Nephron (organoid): ENCODE measurements around the gene RECK.
"Not testable (repeated sequence)": the region's sequence is repeated elsewhere in the genome, so short reads cannot be mapped to it uniquely, and the experiment has no call there.

ENCODE experiments used
- H3K27ac Mint-ChIP-seq, 3 experiments: 2 replicates each; pipeline ENCODE4 v1.8.0; 2020; ENCODE audit warnings: mixed read lengths in 3 of 3, mild to moderate bottlenecking in 2 of 3, moderate library complexity in 1 of 3
- H3K27me3 Mint-ChIP-seq: 2 replicates; pipeline ENCODE4 v1.8.0; 2021; ENCODE audit warnings: low read depth, mild to moderate bottlenecking, moderate library complexity, mixed read lengths
- H3K36me3 Mint-ChIP-seq: 2 replicates; pipeline ENCODE4 v1.8.0; 2020; ENCODE audit warnings: low read depth, mixed read lengths
- H3K4me1 Mint-ChIP-seq: 2 replicates; pipeline ENCODE4 v1.8.0; 2020; ENCODE audit warnings: mixed read lengths
- H3K4me3 Mint-ChIP-seq, 3 experiments: 2 replicates each; pipeline ENCODE4 v1.8.0; 2020; ENCODE audit warnings: mild to moderate bottlenecking in 3 of 3, mixed read lengths in 3 of 3, moderate library complexity in 2 of 3
- H3K9me3 Mint-ChIP-seq: 2 replicates; pipeline ENCODE4 v1.8.0; 2020; ENCODE audit warnings: mixed read lengths
- CTCF ChIP-seq, 3 experiments: fragments of 200-600 bp; sonication (generic); IDR thresholded peaks; one replicate each; pipeline ENCODE4 v1.5.0; 2021; ENCODE audit warnings: antibody characterized with exemption in 3 of 3; ENCODE audit not compliant: unreplicated experiment in 3 of 3

RECK gene

DNA sequence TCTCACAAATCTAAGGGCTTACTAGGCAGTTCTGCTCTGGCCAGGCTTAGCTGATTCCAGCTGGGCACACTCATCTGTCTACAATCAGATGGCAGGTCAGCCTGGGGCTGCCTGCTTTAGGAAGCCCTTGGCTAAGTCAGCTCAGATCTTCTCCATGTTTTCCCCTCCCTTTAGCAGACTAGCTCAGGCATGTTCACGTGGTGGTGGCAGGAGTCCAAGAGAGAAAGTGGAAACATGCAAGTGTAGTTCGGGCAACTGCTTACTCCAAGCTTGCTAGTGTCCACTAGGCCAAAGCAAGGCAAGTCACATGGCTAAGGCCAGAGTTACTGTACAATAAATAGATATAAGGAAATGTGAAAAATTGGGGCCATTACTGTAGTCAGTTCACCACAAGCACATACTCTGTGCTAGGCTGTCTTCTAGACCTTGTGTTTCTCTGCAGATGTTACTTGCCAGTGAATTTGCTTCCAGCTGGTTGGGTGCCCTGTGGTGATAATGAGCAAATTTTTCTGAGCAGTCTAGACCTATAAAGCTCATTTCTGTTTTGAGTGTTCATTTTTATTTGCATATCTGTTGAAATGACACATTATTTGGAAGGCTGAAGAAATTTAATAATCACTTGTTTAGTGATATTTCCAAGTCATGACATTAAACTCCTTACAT is 38.3 kb downstream of the RECK start:
- Mint-ChIP-seq H3K9me3 (no peaks in the 10 kb centered on the region), H3K27ac (peak overlapping the region; percentile 84 to 92 (median 86)), H3K36me3 (peaks cover 19% of the 10 kb centered on the region), H3K27me3 (no peaks in the 10 kb centered on the region), H3K4me1 (peaks cover 25% of the 10 kb centered on the region), H3K4me3 (no peak overlapping the region)
- no peak for TF ChIP-seq CTCF (IDR thresholded peaks at IDR 0.05; ENCODE audit: unreplicated experiment in 3 of 3)

- peaks cover 30% of the 10 kb centered on the region for H3K36me3 Mint-ChIP-seq
- H3K9me3 Mint-ChIP-seq: no peaks in the 10 kb centered on the region
- H3K27ac Mint-ChIP-seq: no peak overlapping the region
- H3K27me3 Mint-ChIP-seq: no peaks in the 10 kb centered on the region
- no peak for TF ChIP-seq CTCF (IDR thresholded peaks at IDR 0.05; ENCODE audit: unreplicated experiment in 3 of 3)
- H3K4me1 Mint-ChIP-seq: peaks cover 25% of the 10 kb centered on the region
- no peak overlapping the region for H3K4me3 Mint-ChIP-seq
These were observed 41.3 kb downstream of the RECK start for GRCh38 chr9:36078051-36078450.

GRCh38 chr9:36080519-36080918 is 43.8 kb downstream of the RECK start:
- no peak for TF ChIP-seq CTCF (IDR thresholded peaks at IDR 0.05; ENCODE audit: unreplicated experiment in 3 of 3)
- H3K36me3 Mint-ChIP-seq: peaks cover 33% of the 10 kb centered on the region
- H3K4me1 Mint-ChIP-seq: peaks cover 4% of the 10 kb centered on the region
- peak overlapping the region in 1 of 3 experiments; percentile 24 for H3K27ac Mint-ChIP-seq
- no peaks in the 10 kb centered on the region for H3K9me3 Mint-ChIP-seq
- no peaks in the 10 kb centered on the region for H3K27me3 Mint-ChIP-seq
- no peak overlapping the region for H3K4me3 Mint-ChIP-seq

DNA sequence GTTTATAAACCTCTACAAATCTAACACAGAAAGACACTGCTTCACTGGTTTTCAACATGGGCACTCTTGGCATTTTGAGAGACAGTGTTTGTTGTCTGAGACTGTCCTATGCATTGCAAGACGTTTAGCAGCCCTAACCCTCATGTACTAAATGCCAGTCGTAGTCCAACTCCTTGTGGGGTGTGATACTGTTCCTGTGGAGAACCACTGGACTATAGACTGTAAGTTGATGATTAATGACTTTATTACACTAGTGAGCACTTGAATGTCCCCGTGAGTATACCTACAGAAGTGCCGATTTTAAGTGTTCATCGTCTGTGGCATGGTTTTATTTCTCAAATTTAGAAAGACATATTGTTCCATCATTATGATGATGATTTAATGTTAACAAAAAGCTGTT is 46.2 kb downstream of the RECK start:
- H3K4me1 Mint-ChIP-seq: no peaks in the 10 kb centered on the region
- peaks cover 48% of the 10 kb centered on the region for H3K36me3 Mint-ChIP-seq
- no peak overlapping the region for H3K4me3 Mint-ChIP-seq
- no peaks in the 10 kb centered on the region for H3K27me3 Mint-ChIP-seq
- no peaks in the 10 kb centered on the region for H3K9me3 Mint-ChIP-seq
- no peak for TF ChIP-seq CTCF (IDR thresholded peaks at IDR 0.05; ENCODE audit: unreplicated experiment in 3 of 3)
- peak overlapping the region in 1 of 3 experiments; percentile 63 for H3K27ac Mint-ChIP-seq

DNA sequence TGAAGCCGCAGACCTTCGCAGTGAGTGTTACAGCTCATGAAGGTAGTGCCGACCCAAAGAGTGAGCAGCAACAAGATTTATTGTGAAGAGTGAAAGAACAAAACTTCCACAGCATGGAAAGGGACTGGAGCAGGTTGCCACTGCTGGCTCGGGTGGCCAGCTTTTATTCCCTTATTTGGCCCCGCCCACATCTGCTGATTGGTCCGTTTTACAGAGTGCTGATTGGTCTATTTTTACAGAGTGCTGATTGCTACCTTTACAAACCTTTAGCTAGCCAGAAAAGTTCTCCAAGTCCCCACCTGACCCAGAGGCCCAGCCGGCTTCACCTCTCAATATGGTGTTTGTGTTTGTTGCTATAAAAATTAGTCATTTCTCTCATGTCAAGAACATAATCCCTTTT is 49.7 kb downstream of the RECK start:
- Mint-ChIP-seq H3K4me1 (peaks cover 9% of the 10 kb centered on the region), H3K27me3 (no peaks in the 10 kb centered on the region), H3K4me3 (no peak overlapping the region), H3K9me3 (no peaks in the 10 kb centered on the region), H3K27ac (no peak overlapping the region), H3K36me3 (peaks cover 38% of the 10 kb centered on the region)
- no peak for TF ChIP-seq CTCF (IDR thresholded peaks at IDR 0.05; ENCODE audit: unreplicated experiment in 3 of 3)

DNA sequence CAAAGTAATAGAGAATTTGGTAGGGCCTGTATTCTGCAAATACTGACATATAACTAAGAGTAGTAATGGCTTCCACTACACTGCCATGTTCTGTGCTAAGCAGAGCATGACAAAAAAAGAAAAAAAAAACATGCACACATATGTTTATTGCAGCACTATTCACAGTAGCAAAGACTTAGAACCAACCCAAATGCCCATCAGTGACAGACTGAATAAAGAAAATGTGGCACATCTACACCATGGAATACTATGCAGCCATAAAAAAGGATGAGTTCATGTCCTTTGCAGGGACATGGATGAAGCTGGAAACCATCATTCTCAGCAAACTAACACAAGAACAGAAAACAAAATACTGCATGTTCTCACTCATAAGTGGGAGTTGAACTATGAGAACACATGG is 50.3 kb downstream of the RECK start:
- Mint-ChIP-seq H3K4me1 (peaks cover 15% of the 10 kb centered on the region), H3K36me3 (peaks cover 41% of the 10 kb centered on the region)
- H3K9me3 Mint-ChIP-seq, H3K27ac Mint-ChIP-seq, H3K4me3 Mint-ChIP-seq, H3K27me3 Mint-ChIP-seq: not testable (repeated sequence)
